GM18511 (cell line): ENCODE data around the gene ZC3H12D.
"Not testable (repeated sequence)": the region's sequence is repeated elsewhere in the genome, so short reads cannot be mapped to it uniquely, and the experiment has no call there.

Source experiments
- ATAC-seq: cut with Tn5 transposase; IDR thresholded peaks from one replicate; pipeline ENCODE4 v1.9.1; 2021; ENCODE audit warnings: mild to moderate bottlenecking, moderate library complexity; ENCODE audit not compliant: unreplicated experiment

ZC3H12D gene

DNA sequence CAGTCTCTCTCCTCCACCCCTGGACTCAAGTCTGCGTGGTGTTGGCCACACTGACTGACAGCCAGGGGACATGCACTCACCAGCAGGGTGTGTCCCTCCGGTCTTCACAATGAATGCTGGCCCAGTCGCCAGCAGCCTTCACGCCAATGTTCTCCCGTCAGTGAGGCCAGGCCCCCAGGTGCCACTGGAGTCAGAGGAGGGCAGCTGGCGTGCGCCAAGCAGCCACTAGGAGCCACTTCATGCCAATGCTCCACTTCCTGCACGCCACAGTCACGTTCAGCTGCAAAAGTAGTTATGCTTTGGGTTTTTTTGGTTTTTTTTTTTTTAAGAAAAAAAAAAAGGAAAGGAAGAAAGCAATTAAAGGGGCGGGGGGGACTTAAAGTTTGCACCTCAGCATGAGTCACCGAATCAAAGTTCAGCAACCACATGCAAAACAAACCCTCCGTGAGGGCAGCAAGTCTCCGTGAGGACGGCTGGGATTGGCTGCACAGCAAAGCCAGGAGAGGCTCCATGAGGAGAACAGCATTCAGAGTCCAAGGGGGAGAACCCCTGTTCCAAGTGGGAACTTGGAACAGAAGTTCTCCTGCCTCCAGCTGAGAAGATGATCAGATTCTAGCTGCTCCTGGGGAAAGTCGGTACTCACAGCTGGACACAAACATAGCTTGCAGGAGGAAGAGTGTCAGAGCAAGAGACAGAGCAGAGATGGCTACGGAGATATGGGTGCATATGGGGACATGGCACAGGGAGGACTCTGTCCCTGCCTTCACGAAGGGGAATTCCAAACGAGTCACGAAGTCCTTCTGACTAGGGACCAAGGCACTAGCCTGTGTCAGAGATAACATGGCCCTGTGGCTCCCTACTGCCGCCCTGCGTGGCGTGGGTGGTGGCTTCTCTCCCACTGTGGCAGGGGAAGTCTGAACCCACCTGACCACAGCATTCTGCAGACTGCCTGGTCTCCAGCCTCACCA, at the start of gene ZC3H12D:
Gene ZC3H12D, minus strand, starts transcription at position 282 of the 968 bp plus-strand sequence. CDS start 10,471 bp downstream, outside the sequence.
- peak; percentile 54 for ATAC-seq

DNA sequence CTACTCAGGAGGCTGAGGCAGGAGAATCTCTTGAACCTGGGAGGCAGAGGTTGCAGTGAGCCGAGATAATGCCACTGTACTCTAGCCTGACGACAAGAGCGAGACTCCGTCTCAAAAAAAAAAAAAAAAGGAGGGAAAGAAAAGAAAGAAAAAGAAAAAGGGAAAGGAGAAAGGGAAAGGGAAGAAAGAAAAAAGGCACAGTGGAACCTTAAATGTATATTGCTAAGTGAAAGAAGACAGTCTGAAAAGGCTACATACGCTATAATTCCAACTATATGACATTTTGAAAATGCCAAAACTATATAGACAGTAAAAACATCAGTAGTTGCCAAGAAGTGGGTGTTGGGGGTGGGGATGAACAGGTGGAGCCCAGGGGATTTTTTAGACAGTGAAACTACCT, 44.8 kb upstream of the ZC3H12D start:
- no peak for ATAC-seq

DNA sequence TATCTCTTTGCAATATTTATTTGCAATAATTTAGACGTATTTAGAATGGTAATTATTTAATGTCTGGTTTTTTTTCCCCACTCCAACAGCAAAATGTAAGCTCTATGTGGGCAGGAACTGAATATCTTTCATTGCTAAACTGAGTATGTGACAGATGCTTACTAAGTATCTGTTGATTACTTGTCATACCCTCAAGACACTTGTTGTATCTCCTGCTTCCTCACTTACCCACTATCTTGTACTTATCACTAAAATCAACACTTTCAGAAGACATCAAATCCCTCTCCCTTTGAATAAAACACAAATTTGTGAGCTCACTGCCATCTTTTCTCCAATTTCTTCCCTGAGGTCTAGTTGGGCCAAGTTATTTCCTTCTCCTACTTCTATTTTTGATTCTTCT, 30.7 kb upstream of the ZC3H12D start:
- no peak for ATAC-seq

DNA sequence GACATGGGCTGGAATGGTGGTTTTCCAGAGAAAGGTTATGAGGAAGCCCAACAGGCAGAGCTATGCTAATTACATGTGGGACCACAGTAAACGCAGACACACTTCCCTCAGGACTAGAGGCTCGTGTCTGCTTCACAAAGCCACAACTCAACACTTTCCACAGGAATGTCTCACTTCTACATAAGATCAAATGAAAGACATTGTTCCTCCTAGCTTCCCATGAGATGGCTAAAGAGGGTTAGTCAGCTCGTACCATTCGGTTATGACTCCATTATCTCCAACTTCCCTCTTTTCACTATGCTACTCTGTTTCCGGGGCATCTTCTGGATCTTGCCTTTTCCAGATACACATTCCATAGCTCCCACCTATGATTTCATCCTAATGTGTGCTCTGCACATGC, 29.1 kb upstream of the ZC3H12D start:
- ATAC-seq: no peak

DNA sequence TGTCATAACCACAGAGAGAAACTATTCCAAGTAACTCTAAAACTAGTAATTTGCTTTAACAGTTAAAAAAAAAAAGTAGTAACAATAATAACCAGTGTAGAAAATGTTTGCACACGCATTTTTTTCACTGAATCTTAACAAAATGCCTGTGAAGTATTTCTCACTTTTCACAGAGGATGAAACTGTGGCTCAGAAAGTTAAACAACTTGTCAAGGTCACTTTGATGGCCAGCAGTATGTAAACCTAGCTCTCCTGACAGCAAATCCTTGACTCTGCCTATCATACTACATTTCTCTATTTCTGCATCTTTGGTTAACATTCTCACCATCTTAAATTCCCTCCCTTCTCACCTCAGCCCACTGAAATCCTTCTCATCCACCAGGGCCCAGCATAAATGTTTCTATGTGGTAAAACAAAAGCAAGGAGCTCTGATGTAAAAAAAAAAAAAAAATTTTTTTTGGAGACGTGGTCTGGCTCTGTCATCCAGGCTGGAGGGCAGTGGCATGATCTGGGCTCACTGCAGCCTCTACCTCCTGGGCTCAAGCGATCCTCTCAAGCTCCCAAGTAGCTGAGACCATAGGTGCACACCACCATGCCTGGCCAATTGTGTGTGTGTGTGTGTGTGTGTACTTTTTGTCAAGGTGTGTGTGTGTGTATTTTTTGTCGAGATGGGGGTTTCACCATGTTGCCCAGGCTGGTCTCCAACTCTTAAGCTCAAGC, 26.1 kb upstream of the ZC3H12D start:
- ATAC-seq: no peak

DNA sequence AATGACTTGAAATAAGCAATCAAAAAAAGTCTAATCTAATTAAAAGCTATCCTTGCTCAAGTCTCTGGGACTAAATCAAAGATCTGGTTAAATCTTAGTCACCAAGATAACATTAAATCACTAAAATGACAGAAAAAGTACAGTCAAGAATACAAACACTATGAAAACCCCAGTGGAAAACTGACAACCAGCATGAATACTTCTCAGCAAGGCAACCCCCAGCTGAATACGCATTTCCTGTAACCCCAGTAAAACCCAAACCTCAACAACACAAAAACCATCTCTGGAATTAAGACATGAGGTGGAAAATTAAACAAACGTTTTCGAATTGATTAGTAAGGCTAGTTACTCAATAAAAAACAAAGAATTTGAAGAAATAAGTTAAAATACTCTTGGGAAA, 23.7 kb upstream of the ZC3H12D start:
- no peak for ATAC-seq

DNA sequence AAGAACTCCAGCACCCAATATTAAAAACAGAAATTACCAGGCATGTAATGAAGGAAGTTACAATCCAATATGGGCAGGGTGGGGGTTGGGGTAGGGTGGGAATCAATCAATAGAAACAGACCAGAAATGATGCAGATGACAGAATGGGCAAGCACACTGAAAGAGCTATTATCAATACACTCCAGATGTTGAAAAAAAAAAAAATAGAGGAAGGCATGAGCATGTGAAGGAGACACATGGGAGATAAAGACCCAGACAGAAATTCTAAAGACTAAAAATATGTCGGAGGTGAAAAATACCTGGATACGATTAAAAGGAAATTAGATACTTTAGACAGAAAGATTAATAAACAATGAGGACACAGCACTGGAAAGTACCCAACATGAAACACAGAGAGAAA, 19.1 kb upstream of the ZC3H12D start:
- ATAC-seq: no peak

DNA sequence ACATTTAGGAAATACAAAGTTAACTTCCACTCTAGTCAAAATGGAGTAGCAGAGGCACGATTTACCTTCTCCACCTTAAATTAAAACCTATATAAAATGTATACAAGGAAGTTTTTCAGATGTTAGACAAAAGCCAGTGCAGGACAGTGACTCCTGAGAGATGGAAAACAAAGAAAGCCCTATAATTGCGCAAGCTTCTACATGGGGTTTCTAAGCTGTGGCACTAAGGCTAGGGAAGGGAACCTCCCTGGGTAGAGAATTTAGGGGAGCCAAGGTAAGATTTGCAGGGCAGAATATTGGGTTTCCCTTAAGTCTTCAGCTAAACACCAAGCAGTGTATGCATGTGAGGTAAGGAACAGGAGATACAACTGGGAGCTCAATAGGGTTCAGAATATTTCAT, 18.5 kb upstream of the ZC3H12D start:
- ATAC-seq: no peak

DNA sequence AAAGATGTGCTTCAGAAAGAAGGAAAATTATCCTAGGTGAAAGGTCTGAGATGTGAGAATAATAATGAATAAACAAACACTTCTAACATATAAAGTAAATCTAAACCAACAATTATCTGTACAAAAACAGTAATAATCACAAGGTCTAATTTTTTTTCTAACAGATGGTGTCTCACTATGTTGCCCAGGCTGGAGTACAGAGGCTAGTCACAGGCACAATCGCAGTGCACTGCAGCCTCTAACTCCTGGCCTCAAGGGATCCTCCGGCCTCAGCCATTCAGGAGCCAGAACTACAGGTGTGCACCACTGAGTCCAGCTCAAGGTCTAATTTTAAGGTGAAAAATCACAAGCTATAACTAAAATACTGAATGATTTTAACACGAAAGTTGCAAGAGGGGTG, 17.0 kb upstream of the ZC3H12D start:
- no peak for ATAC-seq

DNA sequence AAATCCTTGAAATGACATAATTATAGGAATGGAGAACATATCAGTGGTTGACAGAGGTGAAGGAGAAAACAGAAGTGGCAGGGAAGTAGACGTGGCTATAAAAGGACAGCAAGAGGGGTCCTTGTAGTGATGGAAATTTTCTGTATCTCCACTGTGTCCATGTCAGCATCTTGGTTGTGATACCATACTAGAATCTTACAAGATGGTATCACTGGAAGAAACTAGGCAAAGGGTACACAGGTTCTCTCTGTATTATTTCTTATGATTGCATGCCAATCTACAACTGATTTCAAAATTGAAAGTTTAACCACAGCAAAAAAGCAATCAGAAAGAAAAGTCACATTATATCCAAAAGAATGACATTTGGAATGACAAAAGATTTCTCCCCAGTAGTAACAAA, 16.4 kb upstream of the ZC3H12D start:
- ATAC-seq: no peak

DNA sequence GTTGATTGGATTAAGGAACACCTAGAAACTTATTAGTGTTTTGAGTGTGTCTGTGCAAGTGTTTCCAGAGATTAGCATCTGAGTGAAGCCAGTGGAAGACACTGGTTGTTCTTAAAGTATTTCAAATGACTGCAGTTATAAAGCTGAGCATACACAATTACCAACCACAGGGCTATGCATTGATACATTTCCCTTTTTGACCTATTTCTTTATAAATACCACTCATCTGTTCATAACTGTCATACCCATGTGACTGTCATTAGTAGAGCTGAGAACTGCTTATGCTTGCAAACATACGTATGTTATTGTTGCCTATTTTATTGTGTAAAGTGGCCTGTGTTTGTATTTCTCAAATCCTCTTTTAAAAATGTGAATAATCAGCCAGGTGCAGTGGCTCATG, 15.3 kb upstream of the ZC3H12D start:
- no peak for ATAC-seq

DNA sequence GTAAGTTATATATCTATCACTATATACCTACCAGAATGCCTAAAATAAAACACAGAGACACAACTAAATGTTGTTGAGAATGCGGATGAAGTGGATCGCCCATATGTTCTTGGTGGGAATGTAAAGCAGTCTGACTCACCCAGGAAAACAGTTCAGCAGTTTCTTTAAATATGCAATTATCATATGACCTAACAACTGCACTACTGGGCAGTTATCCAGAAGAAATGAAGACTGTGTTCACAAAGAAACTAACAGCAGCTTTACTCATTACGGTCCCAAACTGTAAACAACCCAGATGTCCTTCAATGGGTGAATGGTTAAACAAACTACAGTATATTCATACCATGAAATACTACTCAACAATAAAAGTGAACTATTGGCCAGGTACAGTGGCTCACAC, 14.3 kb upstream of the ZC3H12D start:
- ATAC-seq: no peak

DNA sequence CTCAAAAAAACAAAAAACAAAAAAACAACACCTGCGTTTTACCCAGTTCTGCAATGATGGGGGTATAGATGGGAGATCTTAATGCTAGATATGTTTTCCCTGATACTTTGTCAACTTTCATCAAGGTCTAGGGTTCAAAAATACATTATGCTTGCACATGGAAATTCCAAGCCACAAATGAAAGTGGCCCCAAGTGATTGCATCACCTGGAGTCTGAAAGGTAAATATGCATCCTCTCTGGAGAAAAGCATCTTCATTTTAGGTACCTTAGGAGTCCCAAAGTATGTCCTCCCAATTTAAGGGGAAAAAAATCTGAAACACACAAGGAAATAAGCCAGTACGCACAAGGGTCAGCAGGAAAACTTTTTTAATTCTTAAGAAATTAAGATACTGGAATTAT, 12.6 kb upstream of the ZC3H12D start:
- ATAC-seq: no peak

DNA sequence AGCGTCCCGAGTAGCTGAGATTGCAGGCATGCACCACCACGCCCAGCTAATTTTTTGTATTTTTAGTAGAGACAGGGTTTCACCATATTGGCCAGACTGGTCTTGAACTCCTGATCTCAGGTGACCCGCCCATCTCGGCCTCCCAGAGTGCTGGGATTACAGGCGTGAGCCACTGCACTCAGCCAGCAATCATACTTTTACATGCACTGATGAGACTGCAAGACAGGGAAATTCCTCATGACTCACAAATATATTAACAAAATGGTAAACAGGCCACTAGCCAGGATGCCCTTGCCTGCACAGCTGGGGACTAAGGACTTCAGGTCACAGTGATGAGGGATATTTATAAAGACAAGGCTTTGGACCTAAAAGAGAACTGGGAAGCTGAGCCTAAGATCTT, 11.8 kb upstream of the ZC3H12D start:
- peak; percentile 35 for ATAC-seq

DNA sequence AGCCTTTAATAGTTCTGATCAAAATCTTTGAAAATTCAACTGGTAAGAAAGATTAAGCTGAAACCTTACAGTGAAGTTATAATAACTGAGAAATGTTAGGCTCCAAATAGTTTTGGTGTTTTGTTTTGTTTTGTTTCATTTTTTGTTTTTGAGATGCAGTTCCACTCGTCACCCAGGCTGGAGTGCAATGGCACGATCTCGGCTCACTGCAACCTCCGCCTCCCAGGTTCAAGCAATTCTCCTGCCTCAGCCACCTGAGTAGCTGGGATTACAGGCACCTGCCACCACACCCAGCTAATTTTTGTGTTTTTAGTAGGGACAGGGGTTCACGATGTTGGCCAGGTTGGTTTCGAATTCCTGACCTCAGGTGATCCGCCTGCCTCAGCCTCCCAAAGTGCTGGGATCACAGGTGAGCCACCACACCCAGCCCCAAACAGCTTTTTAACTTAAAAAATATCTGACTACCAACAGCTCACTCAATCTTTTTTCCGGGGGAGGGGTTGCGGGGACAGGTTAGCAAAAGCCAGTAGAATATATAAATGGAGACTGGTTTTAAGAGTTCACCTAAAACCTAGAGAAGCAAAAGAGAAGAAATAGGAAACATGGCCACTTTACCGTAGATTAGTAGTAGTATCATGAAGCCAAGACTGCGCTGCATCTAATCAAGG, 10.7 kb upstream of the ZC3H12D start:
- not testable (repeated sequence) for ATAC-seq

DNA sequence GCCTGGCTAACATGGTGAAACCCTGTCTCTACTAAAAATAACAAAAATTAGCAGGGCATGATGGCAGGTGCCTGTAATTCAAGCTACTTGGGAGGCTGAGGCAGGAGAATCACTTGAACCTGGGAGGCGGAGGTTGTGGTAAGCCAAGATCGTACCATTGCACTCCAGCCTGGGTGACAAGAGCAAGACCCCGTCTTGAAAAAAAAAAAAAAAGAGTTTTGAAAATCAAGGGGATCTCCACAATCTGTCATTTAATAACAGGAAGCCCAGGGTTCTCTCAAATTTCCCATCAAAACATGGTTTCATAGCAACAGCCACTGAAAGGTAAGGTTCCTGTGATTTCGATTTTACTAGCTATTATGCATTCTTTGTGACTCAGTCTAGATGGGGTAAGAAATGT, 10.0 kb upstream of the ZC3H12D start:
- ATAC-seq: peak; percentile 76

DNA sequence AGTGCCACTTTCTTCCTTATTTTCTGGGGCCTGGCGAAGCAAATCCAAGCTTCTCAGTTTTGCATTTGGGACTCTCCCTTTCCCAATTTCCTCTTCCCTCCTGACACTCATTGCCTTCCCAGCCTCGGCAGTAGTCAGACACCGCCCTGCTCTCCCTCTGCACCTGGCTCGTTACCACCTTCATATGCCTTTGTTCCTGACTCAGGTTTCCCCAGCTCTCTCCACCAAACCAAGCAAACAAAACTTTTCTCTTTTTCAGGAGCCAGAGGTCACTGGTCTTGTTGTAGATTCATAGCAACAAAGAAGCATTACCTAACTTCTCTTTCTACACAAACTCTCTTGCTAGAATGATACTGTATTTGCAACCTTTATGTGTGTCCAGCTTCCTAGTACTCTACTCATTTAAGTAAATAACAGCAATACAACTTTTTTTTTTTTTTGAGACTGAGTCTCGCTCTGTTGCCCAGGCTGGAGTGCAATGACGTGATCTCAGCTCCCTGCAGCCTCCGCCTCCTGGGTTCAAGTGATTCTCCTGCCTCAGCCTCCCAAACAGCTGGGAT, 9.0 kb upstream of the ZC3H12D start:
- no peak for ATAC-seq

DNA sequence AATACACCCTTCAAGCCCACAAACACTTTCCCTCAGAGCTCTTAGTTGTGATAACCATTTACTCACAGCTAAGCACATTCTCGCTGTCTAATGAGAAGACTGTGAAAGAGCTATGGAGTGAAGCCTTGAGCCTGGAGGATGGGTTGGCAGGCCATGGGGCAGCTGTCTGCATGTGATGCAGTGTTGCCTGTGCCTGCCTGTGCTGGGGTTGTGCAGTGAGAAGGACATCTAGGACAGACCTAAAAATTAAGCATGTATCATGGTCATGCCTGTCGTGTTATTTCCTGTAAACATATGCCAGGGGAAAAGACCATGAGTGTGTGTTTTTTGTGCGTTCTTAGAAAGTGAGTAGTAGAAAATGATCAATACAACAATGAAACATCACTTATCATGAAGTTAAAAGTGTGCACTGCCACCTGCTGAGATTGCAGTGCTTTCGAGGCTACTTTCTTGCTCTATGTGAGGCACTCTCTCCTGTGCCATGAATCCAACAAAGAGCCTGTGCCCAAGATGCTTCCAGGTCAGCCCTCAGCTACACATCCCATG, 8.1 kb upstream of the ZC3H12D start:
- ATAC-seq: no peak

DNA sequence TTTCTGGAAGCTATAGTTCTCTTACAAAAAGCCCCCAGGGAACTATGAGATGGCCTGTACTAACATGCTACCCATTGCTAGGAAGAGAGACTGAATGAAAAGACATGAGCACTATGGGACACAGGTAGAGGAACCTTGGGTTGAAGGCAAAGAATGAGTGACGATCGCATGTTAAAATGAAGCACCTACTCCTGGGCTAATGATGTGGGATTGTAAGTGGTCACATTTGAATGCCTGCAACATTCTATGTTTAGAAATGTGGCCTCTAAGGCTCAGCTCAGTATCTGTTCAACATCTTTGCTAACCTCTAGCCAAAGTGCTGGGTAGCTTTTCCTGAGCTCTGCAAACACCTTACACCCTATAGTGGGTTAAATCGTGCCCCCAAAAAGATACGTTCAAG, 5.2 kb upstream of the ZC3H12D start:
- ATAC-seq: peak; percentile 35

DNA sequence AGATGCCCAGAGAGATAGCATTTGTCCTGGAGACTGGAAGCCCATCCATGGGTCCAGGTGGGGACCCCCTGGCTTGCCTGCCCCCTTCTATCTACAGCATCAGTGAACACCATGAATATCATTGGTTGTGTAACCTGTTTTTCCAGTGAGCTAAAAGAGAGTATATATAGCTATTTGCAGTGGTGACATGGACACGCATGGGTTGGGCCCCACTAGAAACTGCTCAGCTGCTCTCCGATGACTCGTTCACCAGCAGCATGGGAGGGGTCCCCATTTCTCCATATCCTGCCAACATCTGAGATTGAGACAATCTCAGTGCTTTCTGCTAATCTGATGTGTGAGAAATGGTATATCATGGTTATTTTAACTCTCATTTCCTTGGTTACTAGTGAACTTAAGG, 4.0 kb upstream of the ZC3H12D start:
- no peak for ATAC-seq

DNA sequence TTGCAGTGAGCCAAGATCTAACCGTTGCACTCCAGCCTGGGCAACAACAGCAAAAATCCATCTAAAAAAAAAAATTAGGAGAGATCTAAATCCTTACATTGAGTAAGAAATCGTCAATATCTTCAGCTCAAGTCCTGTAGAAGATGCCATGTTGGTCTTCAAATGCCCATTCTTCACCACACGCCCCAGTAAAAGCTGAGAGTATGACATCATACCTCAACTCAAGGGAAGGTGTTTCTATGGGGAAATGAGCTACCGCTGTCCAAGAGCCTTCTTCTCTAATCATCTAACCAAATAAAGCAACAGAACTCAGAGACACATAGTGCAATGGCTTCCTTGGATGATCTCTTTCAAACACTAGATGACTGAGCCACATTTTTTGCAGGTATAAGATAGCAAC, 2.5 kb upstream of the ZC3H12D start:
- no peak for ATAC-seq
